Measurements from ENCODE around the gene ZNF580. TPM values are rescaled to one million over a fixed set of nuclear protein-coding genes. Genes with fewer than 3 reads are reported as not detected.

The ZNF580 gene
- total and polyA plus RNA-seq, 2 of the 13 experiments (the other 11 are each of a cell fraction or from before 2014, with no cell fraction given), result 4.4 to 6.0 TPM

DNA sequence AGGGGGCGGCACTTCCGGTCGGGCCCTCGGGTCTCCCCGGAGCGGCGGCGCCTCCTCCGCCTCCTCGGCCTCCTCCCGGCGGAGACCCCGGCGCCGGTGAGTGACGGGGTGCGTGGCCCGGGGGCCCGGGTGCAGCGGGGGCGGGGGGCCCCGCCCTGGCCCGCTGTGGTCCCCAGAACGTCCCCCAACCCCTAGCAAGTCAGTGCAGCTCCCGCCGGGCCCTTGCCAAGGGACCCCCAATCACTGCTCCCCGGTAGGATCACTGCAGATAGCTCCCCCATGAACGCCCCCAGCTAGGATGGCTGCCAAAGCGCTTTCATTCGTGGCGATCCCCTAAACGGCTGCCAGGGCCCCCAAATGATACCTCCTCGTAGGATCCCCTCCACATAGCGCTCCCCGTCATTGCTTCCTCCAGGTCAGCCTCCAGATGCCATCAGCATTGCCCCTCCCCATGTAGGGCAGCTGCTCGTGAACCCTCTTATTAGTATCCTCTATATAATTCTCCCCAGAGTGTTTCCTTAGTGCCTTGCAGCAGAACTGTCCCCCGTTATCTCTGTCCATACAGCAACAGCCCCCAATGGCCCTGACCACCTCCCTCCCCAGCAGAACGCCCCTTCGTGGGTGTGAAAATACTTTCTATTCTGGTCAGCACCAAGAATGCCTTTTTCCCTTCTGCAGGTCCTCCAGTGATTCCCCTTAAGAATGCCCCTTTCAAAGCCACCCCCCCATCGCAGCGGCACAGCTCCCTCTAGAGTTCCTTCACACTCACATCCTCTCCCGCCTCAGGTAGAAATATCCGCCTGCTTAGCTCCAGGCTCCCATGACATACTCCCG, 34.9 kb upstream of the ZNF580 start, which contains the start of gene ZNF865 (continued):
- TF ChIP-seq, protein P1, sequence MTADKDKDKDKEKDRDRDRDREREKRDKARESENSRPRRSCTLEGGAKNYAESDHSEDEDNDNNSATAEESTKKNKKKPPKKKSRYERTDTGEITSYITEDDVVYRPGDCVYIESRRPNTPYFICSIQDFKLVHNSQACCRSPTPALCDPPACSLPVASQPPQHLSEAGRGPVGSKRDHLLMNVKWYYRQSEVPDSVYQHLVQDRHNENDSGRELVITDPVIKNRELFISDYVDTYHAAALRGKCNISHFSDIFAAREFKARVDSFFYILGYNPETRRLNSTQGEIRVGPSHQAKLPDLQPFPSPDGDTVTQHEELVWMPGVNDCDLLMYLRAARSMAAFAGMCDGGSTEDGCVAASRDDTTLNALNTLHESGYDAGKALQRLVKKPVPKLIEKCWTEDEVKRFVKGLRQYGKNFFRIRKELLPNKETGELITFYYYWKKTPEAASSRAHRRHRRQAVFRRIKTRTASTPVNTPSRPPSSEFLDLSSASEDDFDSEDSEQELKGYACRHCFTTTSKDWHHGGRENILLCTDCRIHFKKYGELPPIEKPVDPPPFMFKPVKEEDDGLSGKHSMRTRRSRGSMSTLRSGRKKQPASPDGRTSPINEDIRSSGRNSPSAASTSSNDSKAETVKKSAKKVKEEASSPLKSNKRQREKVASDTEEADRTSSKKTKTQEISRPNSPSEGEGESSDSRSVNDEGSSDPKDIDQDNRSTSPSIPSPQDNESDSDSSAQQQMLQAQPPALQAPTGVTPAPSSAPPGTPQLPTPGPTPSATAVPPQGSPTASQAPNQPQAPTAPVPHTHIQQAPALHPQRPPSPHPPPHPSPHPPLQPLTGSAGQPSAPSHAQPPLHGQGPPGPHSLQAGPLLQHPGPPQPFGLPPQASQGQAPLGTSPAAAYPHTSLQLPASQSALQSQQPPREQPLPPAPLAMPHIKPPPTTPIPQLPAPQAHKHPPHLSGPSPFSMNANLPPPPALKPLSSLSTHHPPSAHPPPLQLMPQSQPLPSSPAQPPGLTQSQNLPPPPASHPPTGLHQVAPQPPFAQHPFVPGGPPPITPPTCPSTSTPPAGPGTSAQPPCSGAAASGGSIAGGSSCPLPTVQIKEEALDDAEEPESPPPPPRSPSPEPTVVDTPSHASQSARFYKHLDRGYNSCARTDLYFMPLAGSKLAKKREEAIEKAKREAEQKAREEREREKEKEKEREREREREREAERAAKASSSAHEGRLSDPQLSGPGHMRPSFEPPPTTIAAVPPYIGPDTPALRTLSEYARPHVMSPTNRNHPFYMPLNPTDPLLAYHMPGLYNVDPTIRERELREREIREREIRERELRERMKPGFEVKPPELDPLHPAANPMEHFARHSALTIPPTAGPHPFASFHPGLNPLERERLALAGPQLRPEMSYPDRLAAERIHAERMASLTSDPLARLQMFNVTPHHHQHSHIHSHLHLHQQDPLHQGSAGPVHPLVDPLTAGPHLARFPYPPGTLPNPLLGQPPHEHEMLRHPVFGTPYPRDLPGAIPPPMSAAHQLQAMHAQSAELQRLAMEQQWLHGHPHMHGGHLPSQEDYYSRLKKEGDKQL (CRISPR knock-in tag; IDR thresholded peaks at IDR 0.05; ENCODE audit: low read depth), result no peak
- TF ChIP-seq ZNF841 (CRISPR knock-in tag; IDR thresholded peaks at IDR 0.05; ENCODE audit: borderline replicate concordance), result no peak
- TF ChIP-seq CENPT (CRISPR knock-in tag; IDR thresholded peaks at IDR 0.05; ENCODE audit: low read depth), result no peak
- TF ChIP-seq, protein P2, sequence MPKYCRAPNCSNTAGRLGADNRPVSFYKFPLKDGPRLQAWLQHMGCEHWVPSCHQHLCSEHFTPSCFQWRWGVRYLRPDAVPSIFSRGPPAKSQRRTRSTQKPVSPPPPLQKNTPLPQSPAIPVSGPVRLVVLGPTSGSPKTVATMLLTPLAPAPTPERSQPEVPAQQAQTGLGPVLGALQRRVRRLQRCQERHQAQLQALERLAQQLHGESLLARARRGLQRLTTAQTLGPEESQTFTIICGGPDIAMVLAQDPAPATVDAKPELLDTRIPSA (CRISPR knock-in tag; IDR thresholded peaks at IDR 0.05; ENCODE audit: borderline replicate concordance), result no peak
- TF ChIP-seq, protein P3, sequence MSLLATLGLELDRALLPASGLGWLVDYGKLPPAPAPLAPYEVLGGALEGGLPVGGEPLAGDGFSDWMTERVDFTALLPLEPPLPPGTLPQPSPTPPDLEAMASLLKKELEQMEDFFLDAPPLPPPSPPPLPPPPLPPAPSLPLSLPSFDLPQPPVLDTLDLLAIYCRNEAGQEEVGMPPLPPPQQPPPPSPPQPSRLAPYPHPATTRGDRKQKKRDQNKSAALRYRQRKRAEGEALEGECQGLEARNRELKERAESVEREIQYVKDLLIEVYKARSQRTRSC (CRISPR knock-in tag; IDR thresholded peaks at IDR 0.05; ENCODE audit: low read depth), result no peak
- no peak for TF ChIP-seq TCF12 (IDR thresholded peaks at IDR 0.05)
- no peak for TF ChIP-seq TCF12 (CRISPR knock-in tag; IDR thresholded peaks at IDR 0.05)
- TF ChIP-seq FOXP1 (IDR thresholded peaks at IDR 0.05), result no peak
- no peak for TF ChIP-seq FOXP1 (CRISPR knock-in tag; IDR thresholded peaks at IDR 0.05)
- TF ChIP-seq ZNF558 (CRISPR knock-in tag; IDR thresholded peaks at IDR 0.05; ENCODE audit: borderline replicate concordance), result no peak
- TF ChIP-seq, protein P4, sequence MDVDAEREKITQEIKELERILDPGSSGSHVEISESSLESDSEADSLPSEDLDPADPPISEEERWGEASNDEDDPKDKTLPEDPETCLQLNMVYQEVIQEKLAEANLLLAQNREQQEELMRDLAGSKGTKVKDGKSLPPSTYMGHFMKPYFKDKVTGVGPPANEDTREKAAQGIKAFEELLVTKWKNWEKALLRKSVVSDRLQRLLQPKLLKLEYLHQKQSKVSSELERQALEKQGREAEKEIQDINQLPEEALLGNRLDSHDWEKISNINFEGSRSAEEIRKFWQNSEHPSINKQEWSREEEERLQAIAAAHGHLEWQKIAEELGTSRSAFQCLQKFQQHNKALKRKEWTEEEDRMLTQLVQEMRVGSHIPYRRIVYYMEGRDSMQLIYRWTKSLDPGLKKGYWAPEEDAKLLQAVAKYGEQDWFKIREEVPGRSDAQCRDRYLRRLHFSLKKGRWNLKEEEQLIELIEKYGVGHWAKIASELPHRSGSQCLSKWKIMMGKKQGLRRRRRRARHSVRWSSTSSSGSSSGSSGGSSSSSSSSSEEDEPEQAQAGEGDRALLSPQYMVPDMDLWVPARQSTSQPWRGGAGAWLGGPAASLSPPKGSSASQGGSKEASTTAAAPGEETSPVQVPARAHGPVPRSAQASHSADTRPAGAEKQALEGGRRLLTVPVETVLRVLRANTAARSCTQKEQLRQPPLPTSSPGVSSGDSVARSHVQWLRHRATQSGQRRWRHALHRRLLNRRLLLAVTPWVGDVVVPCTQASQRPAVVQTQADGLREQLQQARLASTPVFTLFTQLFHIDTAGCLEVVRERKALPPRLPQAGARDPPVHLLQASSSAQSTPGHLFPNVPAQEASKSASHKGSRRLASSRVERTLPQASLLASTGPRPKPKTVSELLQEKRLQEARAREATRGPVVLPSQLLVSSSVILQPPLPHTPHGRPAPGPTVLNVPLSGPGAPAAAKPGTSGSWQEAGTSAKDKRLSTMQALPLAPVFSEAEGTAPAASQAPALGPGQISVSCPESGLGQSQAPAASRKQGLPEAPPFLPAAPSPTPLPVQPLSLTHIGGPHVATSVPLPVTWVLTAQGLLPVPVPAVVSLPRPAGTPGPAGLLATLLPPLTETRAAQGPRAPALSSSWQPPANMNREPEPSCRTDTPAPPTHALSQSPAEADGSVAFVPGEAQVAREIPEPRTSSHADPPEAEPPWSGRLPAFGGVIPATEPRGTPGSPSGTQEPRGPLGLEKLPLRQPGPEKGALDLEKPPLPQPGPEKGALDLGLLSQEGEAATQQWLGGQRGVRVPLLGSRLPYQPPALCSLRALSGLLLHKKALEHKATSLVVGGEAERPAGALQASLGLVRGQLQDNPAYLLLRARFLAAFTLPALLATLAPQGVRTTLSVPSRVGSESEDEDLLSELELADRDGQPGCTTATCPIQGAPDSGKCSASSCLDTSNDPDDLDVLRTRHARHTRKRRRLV (CRISPR knock-in tag; IDR thresholded peaks at IDR 0.05), result no peak
- TF ChIP-seq ZNF138 (CRISPR knock-in tag; IDR thresholded peaks at IDR 0.05; ENCODE audit: low read depth), result no peak
- no peak for TF ChIP-seq FOXA3 (CRISPR knock-in tag; IDR thresholded peaks at IDR 0.05)
- no peak for TF ChIP-seq AHR (CRISPR knock-in tag; IDR thresholded peaks at IDR 0.05)
- no peak for TF ChIP-seq HOXA5 (CRISPR knock-in tag; IDR thresholded peaks at IDR 0.05)
- no peak for TF ChIP-seq KMT2B (CRISPR knock-in tag; IDR thresholded peaks at IDR 0.05)
- 0 out of 2 replicates have a peak, but pooled peaks have one; percentile 24 for TF ChIP-seq ZNF772 (CRISPR knock-in tag; IDR thresholded peaks at IDR 0.05)
